Stimulated activated CD8-positive, alpha-beta memory T cell treated with anti-CD3 and anti-CD28 coated beads, Interleukin-12 subunit alpha, Interleukin-12 subunit beta, amount 100 ng/mL, for 24 hours (primary cell): ENCODE results near the gene ITGB2.

Experiments used
- DNase-seq: peaks from one replicate; pipeline ENCODE4 v3.0.0-alpha.2; 2020; ENCODE audit errors: extremely low read depth

The ITGB2 gene

GRCh38 chr21:44897326-44898010 is 23.2 kb downstream of the ITGB2 start:
- DNase-seq = no peak

GRCh38 chr21:44896561-44897286 is 24.0 kb downstream of the ITGB2 start:
- DNase-seq = no peak

- DNase-seq = no peak
Measured at GRCh38 chr21:44895859-44896258, 24.8 kb downstream of the ITGB2 start.

- DNase-seq = no peak
Measured at GRCh38 chr21:44894687-44895302, 25.9 kb downstream of the ITGB2 start.

- no peak for DNase-seq
Measured at GRCh38 chr21:44893948-44894656, 26.6 kb downstream of the ITGB2 start.

GRCh38 chr21:44893278-44893556 is 27.5 kb downstream of the ITGB2 start:
- no peak for DNase-seq

- peak; percentile 49 for DNase-seq
Measured at GRCh38 chr21:44892536-44893277, 28.0 kb downstream of the ITGB2 start.

GRCh38 chr21:44892095-44892494 is 28.6 kb downstream of the ITGB2 start:
- no peak for DNase-seq

GRCh38 chr21:44891631-44892031 is 29.1 kb downstream of the ITGB2 start:
- DNase-seq = no peak

- DNase-seq = no peak
Measured at GRCh38 chr21:44890961-44891541, 29.6 kb downstream of the ITGB2 start.

- no peak for DNase-seq
Measured at GRCh38 chr21:44890338-44890931, 30.3 kb downstream of the ITGB2 start.

- no peak for DNase-seq
Measured at GRCh38 chr21:44889625-44890337, 30.9 kb downstream of the ITGB2 start.

GRCh38 chr21:44888581-44889550 is 31.8 kb downstream of the ITGB2 start:
- no peak for DNase-seq

GRCh38 chr21:44887807-44888580 is 32.7 kb downstream of the ITGB2 start:
- DNase-seq = no peak

- no peak for DNase-seq
Measured at GRCh38 chr21:44887126-44887806, 33.4 kb downstream of the ITGB2 start.

- DNase-seq = no peak
Measured at GRCh38 chr21:44886113-44887075, 34.3 kb downstream of the ITGB2 start.

GRCh38 chr21:44885615-44886014 is 35.1 kb downstream of the ITGB2 start:
- no peak for DNase-seq
